ENCODE results near the gene SVOPL.
A peak's percentile ranks its signal among the peaks of the same experiment; 100 is the strongest.

Gene SVOPL

DNA sequence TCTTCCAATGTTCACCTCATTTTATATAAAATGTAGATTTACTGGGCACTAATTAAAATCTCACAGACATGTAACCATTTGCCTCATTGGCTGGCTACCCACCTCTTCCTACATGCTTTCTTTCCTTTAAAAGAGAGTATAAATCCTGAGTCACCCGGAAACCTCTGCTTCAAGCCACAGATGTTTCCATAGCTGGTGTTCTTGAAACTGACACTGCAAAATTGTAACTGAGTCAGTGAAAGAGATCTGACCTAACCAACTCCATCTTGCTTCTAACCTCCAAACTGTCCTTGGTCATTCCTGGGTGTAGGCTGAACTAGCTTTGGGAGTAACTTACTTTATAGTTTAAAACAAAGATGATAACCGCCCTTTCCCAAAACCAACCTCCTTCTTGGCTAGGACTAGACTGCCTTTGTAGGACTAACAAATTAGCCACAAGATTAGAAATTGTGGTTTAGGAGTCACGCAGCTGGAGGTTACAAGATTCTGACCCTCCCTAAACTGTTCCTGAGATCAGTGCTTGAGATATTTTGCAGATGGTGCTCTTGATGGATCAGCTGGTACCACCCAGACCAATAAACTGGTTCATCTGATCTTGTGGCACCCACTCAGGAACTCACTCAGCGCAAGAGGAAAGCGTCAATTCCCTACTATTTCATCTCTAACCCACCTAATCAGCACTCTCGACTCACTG lies 33.5 kb downstream of the SVOPL start:
- Histone ChIP-seq H3K36me3 (ENCODE audit: insufficient read depth, insufficient read length, low read length) (no peaks in the 10 kb centered on the region), H3K27me3 (ENCODE audit: insufficient read depth, insufficient read length) (no peaks in the 10 kb centered on the region), H3K9me3 (ENCODE audit: insufficient read depth, low read length) (peaks cover 24% of the 10 kb centered on the region; the same call in 1 of the 2 replicates), H3K4me3 (ENCODE audit: insufficient read length, low read depth) (no peak overlapping the region), H3K9ac (ENCODE audit: insufficient read length, low read depth) (no peak overlapping the region), H3K4me1 (ENCODE audit: insufficient read depth, insufficient read length) (no peaks in the 10 kb centered on the region)
- DNase-seq (ENCODE audit: low read depth, low spot score) = no peak
- TF ChIP-seq YY1 (IDR thresholded peaks at IDR 0.05; ENCODE audit: insufficient read depth, insufficient read length) (no peak), ZNF274 (IDR thresholded peaks at IDR 0.05; ENCODE audit: low read depth, low read length) (no peak), SUZ12 (IDR thresholded peaks at IDR 0.05; ENCODE audit: extremely low read depth, insufficient read depth, insufficient read length) (no peak)

DNA sequence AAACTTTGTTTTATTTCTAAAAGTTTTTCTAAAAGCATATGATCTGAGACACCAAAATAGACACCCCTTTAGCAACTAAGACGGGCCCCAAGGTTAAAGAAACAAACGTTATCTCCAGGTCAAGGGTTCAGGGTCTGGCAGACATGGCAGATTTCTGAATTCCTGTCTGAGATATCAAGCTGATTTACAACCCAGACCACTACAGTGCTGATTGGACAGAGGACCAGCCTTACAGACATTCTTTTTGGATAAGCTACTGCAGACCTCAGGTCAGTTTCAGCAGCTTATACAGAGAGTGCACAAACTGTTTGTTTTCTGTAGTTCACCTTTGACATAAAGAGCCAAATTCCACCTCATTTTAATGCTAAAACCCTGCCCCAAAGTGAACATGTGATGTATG lies 34.8 kb downstream of the SVOPL start:
- Histone ChIP-seq H3K9me3 (ENCODE audit: insufficient read depth, low read length) (peaks cover 24% of the 10 kb centered on the region; the same call in 1 of the 2 replicates), H3K4me3 (ENCODE audit: insufficient read length, low read depth) (no peak overlapping the region), H3K27me3 (ENCODE audit: insufficient read depth, insufficient read length) (no peaks in the 10 kb centered on the region), H3K36me3 (ENCODE audit: insufficient read depth, insufficient read length, low read length) (no peaks in the 10 kb centered on the region), H3K9ac (ENCODE audit: insufficient read length, low read depth) (no peak overlapping the region), H3K4me1 (ENCODE audit: insufficient read depth, insufficient read length) (no peaks in the 10 kb centered on the region)
- TF ChIP-seq YY1 (IDR thresholded peaks at IDR 0.05; ENCODE audit: insufficient read depth, insufficient read length) (no peak), SUZ12 (IDR thresholded peaks at IDR 0.05; ENCODE audit: extremely low read depth, insufficient read depth, insufficient read length) (no peak), ZNF274 (IDR thresholded peaks at IDR 0.05; ENCODE audit: low read depth, low read length) (no peak)
- no peak for DNase-seq (ENCODE audit: low read depth, low spot score)

DNA sequence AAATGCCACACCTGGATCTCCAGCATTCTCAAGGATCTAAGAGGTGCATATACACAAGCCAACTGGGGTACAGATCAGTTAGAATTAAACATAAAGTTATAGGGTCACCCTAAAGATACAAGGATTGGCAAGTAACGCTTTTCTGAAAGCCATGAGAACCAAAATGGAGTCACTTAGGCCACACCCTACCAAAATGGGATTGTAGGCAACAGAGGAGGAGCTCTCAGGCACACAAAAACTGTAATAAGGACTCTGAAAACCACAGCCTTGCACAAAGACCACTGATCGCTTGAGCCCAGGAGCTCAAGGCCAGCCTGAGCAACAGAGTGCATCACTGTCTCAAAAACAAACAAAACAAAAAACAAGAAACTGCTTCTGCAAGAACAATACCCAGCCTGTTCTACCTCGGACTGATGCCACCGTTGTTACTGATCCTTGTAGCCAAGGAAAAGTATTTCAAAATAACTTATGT lies 35.5 kb downstream of the SVOPL start:
- Histone ChIP-seq H3K36me3 (ENCODE audit: insufficient read depth, insufficient read length, low read length) (no peaks in the 10 kb centered on the region), H3K4me1 (ENCODE audit: insufficient read depth, insufficient read length) (no peaks in the 10 kb centered on the region), H3K9me3 (ENCODE audit: insufficient read depth, low read length) (peaks cover 24% of the 10 kb centered on the region; the same call in 1 of the 2 replicates), H3K27me3 (ENCODE audit: insufficient read depth, insufficient read length) (no peaks in the 10 kb centered on the region), H3K4me3 (ENCODE audit: insufficient read length, low read depth) (no peak overlapping the region), H3K9ac (ENCODE audit: insufficient read length, low read depth) (no peak overlapping the region)
- DNase-seq (ENCODE audit: low read depth, low spot score) = no peak
- no peak for TF ChIP-seq ZNF274 (IDR thresholded peaks at IDR 0.05; ENCODE audit: low read depth, low read length)
- TF ChIP-seq YY1 (IDR thresholded peaks at IDR 0.05; ENCODE audit: insufficient read depth, insufficient read length) = no peak
- no peak for TF ChIP-seq SUZ12 (IDR thresholded peaks at IDR 0.05; ENCODE audit: extremely low read depth, insufficient read depth, insufficient read length)

DNA sequence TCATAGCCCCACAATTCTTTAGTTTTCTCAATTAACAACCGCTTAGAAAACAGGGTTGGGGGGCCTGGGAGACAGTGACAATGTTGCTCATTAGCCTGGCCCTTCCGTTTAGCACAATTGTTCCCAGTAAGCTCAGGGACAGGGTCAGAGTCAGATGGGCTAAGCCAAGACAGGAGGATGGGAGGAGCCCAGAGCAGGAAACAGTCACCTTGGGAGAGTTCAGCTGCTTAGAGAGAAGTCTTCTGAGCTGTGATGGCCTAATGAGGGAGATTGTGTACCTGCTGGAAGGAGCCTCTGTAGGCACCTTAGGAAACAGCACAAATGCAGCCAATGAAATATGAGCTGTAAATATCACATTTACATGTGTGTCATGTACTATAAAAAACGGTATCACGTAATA lies 35.9 kb downstream of the SVOPL start:
- no peaks in the 10 kb centered on the region for H3K27me3 ChIP-seq (ENCODE audit: insufficient read depth, insufficient read length)
- H3K4me1 ChIP-seq (ENCODE audit: insufficient read depth, insufficient read length) = no peaks in the 10 kb centered on the region
- TF ChIP-seq ZNF274 (IDR thresholded peaks at IDR 0.05; ENCODE audit: low read depth, low read length) (no peak), YY1 (IDR thresholded peaks at IDR 0.05; ENCODE audit: insufficient read depth, insufficient read length) (no peak), SUZ12 (IDR thresholded peaks at IDR 0.05; ENCODE audit: extremely low read depth, insufficient read depth, insufficient read length) (no peak)
- no peak overlapping the region for H3K4me3 ChIP-seq (ENCODE audit: insufficient read length, low read depth)
- no peak overlapping the region for H3K9ac ChIP-seq (ENCODE audit: insufficient read length, low read depth)
- no peak for DNase-seq (ENCODE audit: low read depth, low spot score)
- H3K9me3 ChIP-seq (ENCODE audit: insufficient read depth, low read length) = peaks cover 19% of the 10 kb centered on the region; the same call in 1 of the 2 replicates
- H3K36me3 ChIP-seq (ENCODE audit: insufficient read depth, insufficient read length, low read length) = no peaks in the 10 kb centered on the region

DNA sequence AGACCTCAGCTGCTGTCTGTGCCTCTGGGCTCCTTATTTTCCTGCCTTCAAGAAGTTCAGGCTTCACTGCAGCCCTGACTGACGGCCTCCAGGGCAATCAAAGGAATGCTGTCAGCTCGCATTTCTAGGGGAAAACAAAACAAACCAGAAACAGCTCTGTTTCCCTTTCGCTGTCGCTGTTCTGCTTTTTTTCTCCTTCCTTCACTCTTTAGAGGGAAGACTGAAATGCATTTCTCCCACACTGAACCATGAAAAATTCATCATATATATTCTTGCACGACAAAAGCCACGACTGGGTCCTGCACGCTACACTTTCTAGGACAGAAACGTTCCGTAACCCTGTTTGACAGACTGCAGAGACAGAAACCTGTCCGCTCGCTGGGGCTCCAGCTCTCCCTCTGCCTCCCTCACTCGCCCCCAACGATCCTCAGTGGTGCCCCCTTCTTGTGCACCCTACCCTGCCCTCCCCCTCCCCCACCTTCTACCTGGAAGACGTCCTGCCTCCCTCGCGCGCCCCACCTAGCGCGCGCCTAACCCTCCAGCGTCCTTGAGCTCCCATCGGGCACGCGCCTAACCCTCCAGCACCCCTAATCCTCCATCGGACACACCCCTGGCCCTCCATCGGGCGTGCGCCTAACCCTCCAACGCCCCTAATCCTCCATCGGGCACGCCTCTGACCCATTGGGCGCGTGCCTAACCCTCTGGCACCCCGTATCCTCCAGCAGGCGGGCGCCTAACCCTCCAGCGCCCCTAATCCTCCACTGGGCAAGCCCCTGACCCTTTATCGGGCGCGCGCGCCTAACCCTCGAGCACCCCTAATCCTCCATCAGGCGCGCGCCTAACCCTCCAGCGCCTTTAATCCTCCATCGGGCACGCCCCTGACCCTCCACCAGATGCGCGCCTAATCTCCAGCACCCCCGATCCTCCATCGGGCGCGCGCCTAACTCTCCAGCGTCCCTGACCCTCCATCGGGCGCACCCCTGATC lies 37.1 kb downstream of the SVOPL start:
- H3K27me3 ChIP-seq (ENCODE audit: insufficient read depth, insufficient read length) = no peaks in the 10 kb centered on the region
- H3K9me3 ChIP-seq (ENCODE audit: insufficient read depth, low read length) = peaks cover 7% of the 10 kb centered on the region; the same call in 1 of the 2 replicates
- H3K4me1 ChIP-seq (ENCODE audit: insufficient read depth, insufficient read length) = no peaks in the 10 kb centered on the region
- TF ChIP-seq ZNF274 (IDR thresholded peaks at IDR 0.05; ENCODE audit: low read depth, low read length) = no peak
- peak overlapping the region; percentile 84 for H3K9ac ChIP-seq (ENCODE audit: insufficient read length, low read depth)
- DNase-seq (ENCODE audit: low read depth, low spot score) = no peak
- H3K36me3 ChIP-seq (ENCODE audit: insufficient read depth, insufficient read length, low read length) = no peaks in the 10 kb centered on the region
- peak overlapping the region; percentile 64 for H3K4me3 ChIP-seq (ENCODE audit: insufficient read length, low read depth)

DNA sequence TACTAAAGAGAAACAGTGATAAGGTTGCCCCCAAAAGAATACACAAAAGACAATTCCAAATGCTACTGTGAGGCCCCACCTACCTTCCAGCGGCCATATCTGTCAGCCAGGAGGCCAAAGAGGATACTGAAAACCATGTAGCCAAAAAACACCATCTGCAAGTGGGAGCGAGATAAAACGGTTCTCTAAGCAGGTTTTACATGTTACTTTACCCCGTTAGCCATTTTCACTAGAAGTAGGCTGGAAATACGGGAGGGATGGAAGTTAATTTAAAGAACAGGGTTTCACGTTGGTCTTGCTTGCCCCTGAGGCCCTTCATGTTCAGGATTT lies 38.2 kb downstream of the SVOPL start:
- no peaks in the 10 kb centered on the region for H3K36me3 ChIP-seq (ENCODE audit: insufficient read depth, insufficient read length, low read length)
- H3K27me3 ChIP-seq (ENCODE audit: insufficient read depth, insufficient read length) = no peaks in the 10 kb centered on the region
- no peaks in the 10 kb centered on the region for H3K4me1 ChIP-seq (ENCODE audit: insufficient read depth, insufficient read length)

More for the DNA sequence above, 38.2 kb downstream of the SVOPL start:
- no peak for DNase-seq (ENCODE audit: low read depth, low spot score)
- Histone ChIP-seq H3K4me3 (ENCODE audit: insufficient read length, low read depth) (no peak overlapping the region), H3K9me3 (ENCODE audit: insufficient read depth, low read length) (peaks cover 4% of the 10 kb centered on the region; the same call in 1 of the 2 replicates), H3K9ac (ENCODE audit: insufficient read length, low read depth) (no peak overlapping the region)
- no peak for TF ChIP-seq YY1 (IDR thresholded peaks at IDR 0.05; ENCODE audit: insufficient read depth, insufficient read length)
- TF ChIP-seq ZNF274 (IDR thresholded peaks at IDR 0.05; ENCODE audit: low read depth, low read length) = no peak
- no peak for TF ChIP-seq SUZ12 (IDR thresholded peaks at IDR 0.05; ENCODE audit: extremely low read depth, insufficient read depth, insufficient read length)

Data from NT2/D1 (cell line).